ENCODE measurements around the gene LRTM2. TPM values are rescaled to one million over a fixed set of nuclear protein-coding genes. Genes with fewer than 3 reads are reported as not detected.

LRTM2 gene
- total and polyA plus RNA-seq, 9 of the 15 experiments (the other 6 are each of a cell fraction or from before 2014, with no cell fraction given): 0.09 TPM; not detected in 8

DNA sequence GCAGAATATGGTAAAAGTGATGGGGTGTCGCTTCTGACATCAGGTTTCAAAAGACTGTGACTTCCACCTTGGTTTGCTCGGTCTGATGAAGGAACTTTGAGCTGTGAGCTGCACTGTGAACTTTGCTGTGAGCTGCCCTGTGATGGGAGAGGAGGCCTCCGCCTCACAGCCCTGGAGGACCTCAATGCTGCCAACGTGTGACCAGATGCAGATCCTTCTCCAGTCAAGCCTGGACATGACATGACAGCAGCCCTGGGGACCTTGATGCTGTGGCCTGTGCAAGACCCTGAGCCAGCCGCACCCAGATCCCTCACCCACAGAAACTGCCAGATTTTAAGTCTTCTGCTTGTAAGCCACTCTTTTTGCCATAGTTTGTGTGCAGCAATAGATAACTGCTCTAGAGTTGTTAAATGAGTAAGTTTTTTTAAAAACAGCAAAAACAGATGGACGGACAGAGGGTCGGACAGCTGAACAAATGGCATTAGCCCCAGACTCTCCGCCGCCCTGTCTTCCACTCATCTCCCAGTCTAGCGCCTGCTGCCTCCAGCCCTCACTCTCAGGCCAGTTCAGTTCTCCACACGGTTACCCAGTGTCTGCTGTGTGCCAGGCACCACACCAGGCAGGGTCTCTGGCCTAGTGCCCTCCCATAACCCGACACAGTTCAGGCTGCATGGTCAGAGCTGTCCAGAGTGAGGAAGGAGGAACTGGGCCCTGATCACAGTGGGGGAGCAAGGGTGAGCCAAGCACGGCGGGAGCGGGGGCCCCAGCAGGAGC, 13.1 kb upstream of the LRTM2 start (continued):
- TF ChIP-seq, protein P1, sequence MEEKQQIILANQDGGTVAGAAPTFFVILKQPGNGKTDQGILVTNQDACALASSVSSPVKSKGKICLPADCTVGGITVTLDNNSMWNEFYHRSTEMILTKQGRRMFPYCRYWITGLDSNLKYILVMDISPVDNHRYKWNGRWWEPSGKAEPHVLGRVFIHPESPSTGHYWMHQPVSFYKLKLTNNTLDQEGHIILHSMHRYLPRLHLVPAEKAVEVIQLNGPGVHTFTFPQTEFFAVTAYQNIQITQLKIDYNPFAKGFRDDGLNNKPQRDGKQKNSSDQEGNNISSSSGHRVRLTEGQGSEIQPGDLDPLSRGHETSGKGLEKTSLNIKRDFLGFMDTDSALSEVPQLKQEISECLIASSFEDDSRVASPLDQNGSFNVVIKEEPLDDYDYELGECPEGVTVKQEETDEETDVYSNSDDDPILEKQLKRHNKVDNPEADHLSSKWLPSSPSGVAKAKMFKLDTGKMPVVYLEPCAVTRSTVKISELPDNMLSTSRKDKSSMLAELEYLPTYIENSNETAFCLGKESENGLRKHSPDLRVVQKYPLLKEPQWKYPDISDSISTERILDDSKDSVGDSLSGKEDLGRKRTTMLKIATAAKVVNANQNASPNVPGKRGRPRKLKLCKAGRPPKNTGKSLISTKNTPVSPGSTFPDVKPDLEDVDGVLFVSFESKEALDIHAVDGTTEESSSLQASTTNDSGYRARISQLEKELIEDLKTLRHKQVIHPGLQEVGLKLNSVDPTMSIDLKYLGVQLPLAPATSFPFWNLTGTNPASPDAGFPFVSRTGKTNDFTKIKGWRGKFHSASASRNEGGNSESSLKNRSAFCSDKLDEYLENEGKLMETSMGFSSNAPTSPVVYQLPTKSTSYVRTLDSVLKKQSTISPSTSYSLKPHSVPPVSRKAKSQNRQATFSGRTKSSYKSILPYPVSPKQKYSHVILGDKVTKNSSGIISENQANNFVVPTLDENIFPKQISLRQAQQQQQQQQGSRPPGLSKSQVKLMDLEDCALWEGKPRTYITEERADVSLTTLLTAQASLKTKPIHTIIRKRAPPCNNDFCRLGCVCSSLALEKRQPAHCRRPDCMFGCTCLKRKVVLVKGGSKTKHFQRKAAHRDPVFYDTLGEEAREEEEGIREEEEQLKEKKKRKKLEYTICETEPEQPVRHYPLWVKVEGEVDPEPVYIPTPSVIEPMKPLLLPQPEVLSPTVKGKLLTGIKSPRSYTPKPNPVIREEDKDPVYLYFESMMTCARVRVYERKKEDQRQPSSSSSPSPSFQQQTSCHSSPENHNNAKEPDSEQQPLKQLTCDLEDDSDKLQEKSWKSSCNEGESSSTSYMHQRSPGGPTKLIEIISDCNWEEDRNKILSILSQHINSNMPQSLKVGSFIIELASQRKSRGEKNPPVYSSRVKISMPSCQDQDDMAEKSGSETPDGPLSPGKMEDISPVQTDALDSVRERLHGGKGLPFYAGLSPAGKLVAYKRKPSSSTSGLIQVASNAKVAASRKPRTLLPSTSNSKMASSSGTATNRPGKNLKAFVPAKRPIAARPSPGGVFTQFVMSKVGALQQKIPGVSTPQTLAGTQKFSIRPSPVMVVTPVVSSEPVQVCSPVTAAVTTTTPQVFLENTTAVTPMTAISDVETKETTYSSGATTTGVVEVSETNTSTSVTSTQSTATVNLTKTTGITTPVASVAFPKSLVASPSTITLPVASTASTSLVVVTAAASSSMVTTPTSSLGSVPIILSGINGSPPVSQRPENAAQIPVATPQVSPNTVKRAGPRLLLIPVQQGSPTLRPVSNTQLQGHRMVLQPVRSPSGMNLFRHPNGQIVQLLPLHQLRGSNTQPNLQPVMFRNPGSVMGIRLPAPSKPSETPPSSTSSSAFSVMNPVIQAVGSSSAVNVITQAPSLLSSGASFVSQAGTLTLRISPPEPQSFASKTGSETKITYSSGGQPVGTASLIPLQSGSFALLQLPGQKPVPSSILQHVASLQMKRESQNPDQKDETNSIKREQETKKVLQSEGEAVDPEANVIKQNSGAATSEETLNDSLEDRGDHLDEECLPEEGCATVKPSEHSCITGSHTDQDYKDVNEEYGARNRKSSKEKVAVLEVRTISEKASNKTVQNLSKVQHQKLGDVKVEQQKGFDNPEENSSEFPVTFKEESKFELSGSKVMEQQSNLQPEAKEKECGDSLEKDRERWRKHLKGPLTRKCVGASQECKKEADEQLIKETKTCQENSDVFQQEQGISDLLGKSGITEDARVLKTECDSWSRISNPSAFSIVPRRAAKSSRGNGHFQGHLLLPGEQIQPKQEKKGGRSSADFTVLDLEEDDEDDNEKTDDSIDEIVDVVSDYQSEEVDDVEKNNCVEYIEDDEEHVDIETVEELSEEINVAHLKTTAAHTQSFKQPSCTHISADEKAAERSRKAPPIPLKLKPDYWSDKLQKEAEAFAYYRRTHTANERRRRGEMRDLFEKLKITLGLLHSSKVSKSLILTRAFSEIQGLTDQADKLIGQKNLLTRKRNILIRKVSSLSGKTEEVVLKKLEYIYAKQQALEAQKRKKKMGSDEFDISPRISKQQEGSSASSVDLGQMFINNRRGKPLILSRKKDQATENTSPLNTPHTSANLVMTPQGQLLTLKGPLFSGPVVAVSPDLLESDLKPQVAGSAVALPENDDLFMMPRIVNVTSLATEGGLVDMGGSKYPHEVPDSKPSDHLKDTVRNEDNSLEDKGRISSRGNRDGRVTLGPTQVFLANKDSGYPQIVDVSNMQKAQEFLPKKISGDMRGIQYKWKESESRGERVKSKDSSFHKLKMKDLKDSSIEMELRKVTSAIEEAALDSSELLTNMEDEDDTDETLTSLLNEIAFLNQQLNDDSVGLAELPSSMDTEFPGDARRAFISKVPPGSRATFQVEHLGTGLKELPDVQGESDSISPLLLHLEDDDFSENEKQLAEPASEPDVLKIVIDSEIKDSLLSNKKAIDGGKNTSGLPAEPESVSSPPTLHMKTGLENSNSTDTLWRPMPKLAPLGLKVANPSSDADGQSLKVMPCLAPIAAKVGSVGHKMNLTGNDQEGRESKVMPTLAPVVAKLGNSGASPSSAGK (IDR thresholded peaks at IDR 0.05): no peak
- TF ChIP-seq, protein P2, sequence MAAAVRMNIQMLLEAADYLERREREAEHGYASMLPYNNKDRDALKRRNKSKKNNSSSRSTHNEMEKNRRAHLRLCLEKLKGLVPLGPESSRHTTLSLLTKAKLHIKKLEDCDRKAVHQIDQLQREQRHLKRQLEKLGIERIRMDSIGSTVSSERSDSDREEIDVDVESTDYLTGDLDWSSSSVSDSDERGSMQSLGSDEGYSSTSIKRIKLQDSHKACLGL (CRISPR knock-in tag; IDR thresholded peaks at IDR 0.05; ENCODE audit: borderline replicate concordance, poor library complexity, severe bottlenecking): no peak
- TF ChIP-seq, protein P3, sequence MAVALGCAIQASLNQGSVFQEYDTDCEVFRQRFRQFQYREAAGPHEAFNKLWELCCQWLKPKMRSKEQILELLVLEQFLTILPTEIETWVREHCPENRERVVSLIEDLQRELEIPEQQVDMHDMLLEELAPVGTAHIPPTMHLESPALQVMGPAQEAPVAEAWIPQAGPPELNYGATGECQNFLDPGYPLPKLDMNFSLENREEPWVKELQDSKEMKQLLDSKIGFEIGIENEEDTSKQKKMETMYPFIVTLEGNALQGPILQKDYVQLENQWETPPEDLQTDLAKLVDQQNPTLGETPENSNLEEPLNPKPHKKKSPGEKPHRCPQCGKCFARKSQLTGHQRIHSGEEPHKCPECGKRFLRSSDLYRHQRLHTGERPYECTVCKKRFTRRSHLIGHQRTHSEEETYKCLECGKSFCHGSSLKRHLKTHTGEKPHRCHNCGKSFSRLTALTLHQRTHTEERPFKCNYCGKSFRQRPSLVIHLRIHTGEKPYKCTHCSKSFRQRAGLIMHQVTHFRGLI (CRISPR knock-in tag; IDR thresholded peaks at IDR 0.05): no peak
- TF ChIP-seq RB1 (IDR thresholded peaks at IDR 0.05; ENCODE audit: low read depth): no peak
- no peak for TF ChIP-seq NFYB (IDR thresholded peaks at IDR 0.05; ENCODE audit: extremely low read depth, insufficient read length)
- no peak for TF ChIP-seq PHB (CRISPR knock-in tag; IDR thresholded peaks at IDR 0.05)
- TF ChIP-seq SMAD4 (CRISPR knock-in tag; conservative IDR thresholded peaks at IDR 0.05): no peak
- no peak for TF ChIP-seq JUN (IDR thresholded peaks at IDR 0.05; ENCODE audit: borderline replicate concordance, low read depth, low read length)
- no peak for TF ChIP-seq JUN (CRISPR knock-in tag; IDR thresholded peaks at IDR 0.05; ENCODE audit: borderline replicate concordance)
- TF ChIP-seq ZC3H8 (IDR thresholded peaks at IDR 0.05): no peak

Measured in K562 (cell line).